Measurements from ENCODE around the gene ALPG.

- TF ChIP-seq CTCF (IDR thresholded peaks at IDR 0.05) (no peak), EP300 (IDR thresholded peaks at IDR 0.05) (no peak), POLR2A (IDR thresholded peaks at IDR 0.05) (no peak)
These were observed 8.6 kb downstream of the ALPG start for GRCh38 chr2:232415138-232415690.
